ENCODE results near the gene HOMER2.

DNA sequence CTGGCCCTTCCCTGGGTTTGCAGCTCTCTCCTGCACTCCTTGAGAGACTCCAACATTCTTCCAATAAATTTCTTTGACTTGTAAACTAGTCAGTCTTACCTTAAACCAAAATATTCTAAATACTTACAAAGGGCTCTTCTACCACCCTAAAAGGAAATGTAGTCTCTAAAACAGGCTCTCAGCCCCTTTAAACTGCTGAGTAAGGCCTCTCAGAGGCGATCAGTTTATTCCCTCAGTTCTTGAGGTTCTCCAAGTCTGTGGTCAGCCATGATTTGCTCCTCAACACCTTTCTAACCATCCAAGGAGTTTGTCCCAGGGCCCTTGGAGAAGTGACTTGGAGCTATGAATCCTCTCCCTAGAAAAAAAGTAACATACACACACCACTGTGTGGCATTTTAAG, 78.3 kb downstream of the HOMER2 start:
- TF ChIP-seq, protein P1, sequence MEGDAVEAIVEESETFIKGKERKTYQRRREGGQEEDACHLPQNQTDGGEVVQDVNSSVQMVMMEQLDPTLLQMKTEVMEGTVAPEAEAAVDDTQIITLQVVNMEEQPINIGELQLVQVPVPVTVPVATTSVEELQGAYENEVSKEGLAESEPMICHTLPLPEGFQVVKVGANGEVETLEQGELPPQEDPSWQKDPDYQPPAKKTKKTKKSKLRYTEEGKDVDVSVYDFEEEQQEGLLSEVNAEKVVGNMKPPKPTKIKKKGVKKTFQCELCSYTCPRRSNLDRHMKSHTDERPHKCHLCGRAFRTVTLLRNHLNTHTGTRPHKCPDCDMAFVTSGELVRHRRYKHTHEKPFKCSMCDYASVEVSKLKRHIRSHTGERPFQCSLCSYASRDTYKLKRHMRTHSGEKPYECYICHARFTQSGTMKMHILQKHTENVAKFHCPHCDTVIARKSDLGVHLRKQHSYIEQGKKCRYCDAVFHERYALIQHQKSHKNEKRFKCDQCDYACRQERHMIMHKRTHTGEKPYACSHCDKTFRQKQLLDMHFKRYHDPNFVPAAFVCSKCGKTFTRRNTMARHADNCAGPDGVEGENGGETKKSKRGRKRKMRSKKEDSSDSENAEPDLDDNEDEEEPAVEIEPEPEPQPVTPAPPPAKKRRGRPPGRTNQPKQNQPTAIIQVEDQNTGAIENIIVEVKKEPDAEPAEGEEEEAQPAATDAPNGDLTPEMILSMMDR (conservative IDR thresholded peaks at IDR 0.05; ENCODE audit: low read length), result no peak
- TF ChIP-seq EZH2phosphoT487 (IDR thresholded peaks at IDR 0.05; ENCODE audit: borderline replicate concordance, low read depth, low read length), result no peak
